H9 (cell line): Measurements from ENCODE around the gene PTPRN2. TPM values are rescaled to one million over a fixed set of nuclear protein-coding genes. Genes with fewer than 3 reads are reported as not detected.

Experiments
- DNase-seq: peaks from one replicate; pipeline ENCODE4 v3.0.0-alpha.2; 2017
- H2AFZ ChIP-seq: one replicate; pipeline ENCODE4 v1.6.1; 2013; ENCODE audit warnings: mild to moderate bottlenecking, low read length, control low read depth, moderate library complexity
- H2AK5ac ChIP-seq: 2 replicates; pipeline ENCODE4 v1.6.1; 2013; ENCODE audit warnings: low read length, control low read depth, mixed read lengths; ENCODE audit not compliant: insufficient read length
- H2BK120ac ChIP-seq: one replicate; pipeline ENCODE4 v1.6.1; 2013; ENCODE audit warnings: low read depth, mild to moderate bottlenecking, low read length, control low read depth, inconsistent platforms; ENCODE audit not compliant: poor library complexity, severe bottlenecking
- H2BK12ac ChIP-seq: 2 replicates; pipeline ENCODE4 v1.6.1; 2013; ENCODE audit warnings: low read length, control low read depth, mixed read lengths, low read depth; ENCODE audit not compliant: insufficient read length
- H2BK15ac ChIP-seq: 2 replicates; pipeline ENCODE4 v1.6.1; 2013; ENCODE audit warnings: low read depth, low read length, control low read depth
- H2BK20ac ChIP-seq: one replicate; pipeline ENCODE4 v1.6.1; 2013; ENCODE audit warnings: low read depth, mild to moderate bottlenecking, low read length, control low read depth, inconsistent platforms; ENCODE audit not compliant: poor library complexity, severe bottlenecking
- H2BK5ac ChIP-seq: 2 replicates; pipeline ENCODE4 v1.6.1; 2013; ENCODE audit warnings: low read length, control low read depth, mixed read lengths; ENCODE audit not compliant: insufficient read length
- H3K14ac ChIP-seq: 2 replicates; pipeline ENCODE4 v1.6.1; 2013; ENCODE audit warnings: low read length, control low read depth; ENCODE audit not compliant: insufficient read depth
- H3K18ac ChIP-seq: 2 replicates; pipeline ENCODE4 v1.6.1; 2013; ENCODE audit warnings: low read depth, mild to moderate bottlenecking, mixed read lengths, low read length, control low read depth; ENCODE audit not compliant: insufficient read length
- H3K23ac ChIP-seq: 2 replicates; pipeline ENCODE4 v1.6.1; 2013; ENCODE audit warnings: low read length, control low read depth, mixed read lengths, low read depth; ENCODE audit not compliant: insufficient read length
- H3K23me2 ChIP-seq: 2 replicates; pipeline ENCODE4 v1.6.1; 2013; ENCODE audit warnings: low read depth, mild to moderate bottlenecking, mixed read lengths, low read length, control low read depth; ENCODE audit not compliant: insufficient read length, poor library complexity, severe bottlenecking
- H3K27ac ChIP-seq: 2 replicates; pipeline ENCODE4 v1.5.1; 2013; ENCODE audit warnings: low read length, control low read depth, mixed read lengths, low read depth; ENCODE audit not compliant: insufficient read length
- H3K27me3 ChIP-seq: 2 replicates; pipeline ENCODE4 v1.6.1; 2013; ENCODE audit warnings: low read length, control low read depth, inconsistent platforms; ENCODE audit not compliant: insufficient read depth
- H3K4ac ChIP-seq: 2 replicates; pipeline ENCODE4 v1.6.1; 2013; ENCODE audit warnings: low read depth, mild to moderate bottlenecking, control low read depth, inconsistent platforms, low read length, moderate library complexity
- H3K4me1 ChIP-seq: 2 replicates; pipeline ENCODE4 v1.6.1; 2013; ENCODE audit warnings: low read length, control low read depth, inconsistent platforms; ENCODE audit not compliant: insufficient read depth
- H3K4me2 ChIP-seq: 2 replicates; pipeline ENCODE4 v1.6.1; 2013; ENCODE audit warnings: low read length, control low read depth, mixed read lengths; ENCODE audit not compliant: insufficient read length, insufficient read depth
- H3K56ac ChIP-seq: 2 replicates; pipeline ENCODE4 v1.6.1; 2013; ENCODE audit warnings: low read depth, mild to moderate bottlenecking, mixed read lengths, low read length, control low read depth; ENCODE audit not compliant: insufficient read length
- H3K79me1 ChIP-seq: 2 replicates; pipeline ENCODE4 v1.6.1; 2013; ENCODE audit warnings: low read depth, mild to moderate bottlenecking, moderate library complexity, low read length, control low read depth, inconsistent platforms; ENCODE audit not compliant: insufficient read depth, poor library complexity, severe bottlenecking
- H3K79me2 ChIP-seq: 2 replicates; pipeline ENCODE4 v1.6.1; 2013; ENCODE audit warnings: low read length, control low read depth, inconsistent platforms; ENCODE audit not compliant: insufficient read depth
- H3K9ac ChIP-seq: 2 replicates; pipeline ENCODE4 v1.6.1; 2013; ENCODE audit warnings: low read length, control low read depth, mixed read lengths; ENCODE audit not compliant: insufficient read length; ENCODE audit errors: extremely low read depth
- H3K9me3 ChIP-seq: one replicate; pipeline ENCODE4 v1.6.1; 2013; ENCODE audit warnings: low read depth, low read length, inconsistent platforms; ENCODE audit not compliant: control insufficient read depth
- H3T11ph ChIP-seq: one replicate; pipeline ENCODE4 v1.6.1; 2013; ENCODE audit warnings: mild to moderate bottlenecking, low read length, control low read depth, inconsistent platforms
- H4K20me1 ChIP-seq: one replicate; pipeline ENCODE4 v1.6.1; 2013; ENCODE audit not compliant: control insufficient read depth, insufficient read length, insufficient read depth
- H4K5ac ChIP-seq: 2 replicates; pipeline ENCODE4 v1.6.1; 2013; ENCODE audit warnings: low read depth, mild to moderate bottlenecking, mixed read lengths, low read length, control low read depth; ENCODE audit not compliant: insufficient read length
- H4K8ac ChIP-seq: replicated peaks from 2 replicates; pipeline ENCODE4 v1.6.1; 2013; ENCODE audit warnings: low read length, control low read depth, mixed read lengths, low read depth; ENCODE audit not compliant: insufficient read length
- H4K91ac ChIP-seq: 2 replicates; pipeline ENCODE4 v1.6.1; 2013; ENCODE audit warnings: low read depth, mild to moderate bottlenecking, moderate library complexity, mixed read lengths, low read length, control low read depth; ENCODE audit not compliant: insufficient read length
- H3K27ac Mint-ChIP-seq, 3 experiments: 2 replicates in 2 of 3; 3 replicates in 1 of 3; pipeline ENCODE4 v1.8.0; 2020 to 2021; ENCODE audit warnings: mixed read lengths in 3 of 3, mild to moderate bottlenecking in 1 of 3, moderate library complexity in 1 of 3
- H3K27me3 Mint-ChIP-seq: 2 replicates; pipeline ENCODE4 v1.8.0; 2021; ENCODE audit warnings: low read depth, mild to moderate bottlenecking, moderate library complexity, mixed read lengths
- H3K36me3 Mint-ChIP-seq, 3 experiments: 2 replicates in 2 of 3; 3 replicates in 1 of 3; pipeline ENCODE4 v1.8.0; 2020 to 2021; ENCODE audit warnings: low read depth in 3 of 3, mixed read lengths in 3 of 3; ENCODE audit not compliant: insufficient read depth in 1 of 3
- H3K4me1 Mint-ChIP-seq, 2 experiments: 2 replicates each; pipeline ENCODE4 v1.8.0; 2020; ENCODE audit warnings: mixed read lengths in 2 of 2
- H3K4me3 Mint-ChIP-seq, 2 experiments: 2 replicates in 1 of 2; 3 replicates in 1 of 2; pipeline ENCODE4 v1.8.0; 2020 to 2021; ENCODE audit warnings: mild to moderate bottlenecking in 2 of 2, mixed read lengths in 2 of 2, moderate library complexity in 1 of 2
- H3K9me3 Mint-ChIP-seq, 2 experiments: 2 replicates in 1 of 2; 3 replicates in 1 of 2; pipeline ENCODE4 v1.8.0; 2020; ENCODE audit warnings: mild to moderate bottlenecking in 2 of 2, mixed read lengths in 2 of 2, moderate library complexity in 1 of 2
- WGBS: extraction: QIAGEN DNeasy Blood & Tissue Kit; methylation state at CpG from one replicate; pipeline ENCODE4 v1.1.7; 2013; ENCODE audit warnings: missing lambda C conversion rate, low lambda C conversion rate, mixed read lengths; ENCODE audit not compliant: insufficient read length; ENCODE audit errors: extremely low coverage; 5-methylcytosine and 5-hydroxymethylcytosine counted together
- total RNA-seq: library from RNA; stranded (reverse); gene quantifications from 2 replicates; pipeline ENCODE4 v1.2.1, GENCODE V29; 2021
- TF ChIP-seq, protein P1 (sequence below): fragments of 200-600 bp; sonication (generic); conservative IDR thresholded peaks from 3 replicates; pipeline ENCODE4 v1.8.0; 2021; ENCODE audit warnings: antibody characterized with exemption, mild to moderate bottlenecking

The PTPRN2 gene
- total RNA-seq, 1 experiment from 2014 or later, result 5.2 TPM

DNA sequence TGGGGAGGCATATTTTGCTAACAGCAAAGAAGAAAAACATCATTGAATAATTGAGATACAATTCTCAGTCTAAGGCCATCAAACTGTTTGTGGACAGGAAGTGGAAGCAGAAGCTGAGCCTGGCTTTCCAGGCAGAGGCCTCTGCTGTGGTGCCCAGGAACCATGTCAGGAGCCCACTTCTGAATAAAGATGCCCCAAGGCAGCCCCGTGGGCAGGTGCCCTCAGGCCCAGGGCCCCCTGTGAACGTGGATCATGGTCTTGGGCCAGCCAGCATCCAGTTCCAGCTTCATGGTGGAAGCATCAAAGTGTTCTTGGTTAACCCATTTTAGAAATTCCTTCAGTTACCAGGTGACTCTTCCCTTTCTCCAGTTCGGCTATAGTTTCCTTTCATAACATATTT lies 346.8 kb downstream of the PTPRN2 start:
- Mint-ChIP-seq H3K27ac (no peak overlapping the region), H3K4me1 (peaks cover 5 to 7% of the 10 kb centered on the region in 2 experiments; a peak in 2 of 4 replicates), H3K27me3 (no peaks in the 10 kb centered on the region), H3K36me3 (no peaks in the 10 kb centered on the region), H3K9me3 (no peaks in the 10 kb centered on the region), H3K4me3 (no peak overlapping the region)
- no peaks in the 10 kb centered on the region for H4K20me1 ChIP-seq
- no peaks in the 10 kb centered on the region for H3K4me1 ChIP-seq
- H3K27me3 ChIP-seq, result no peaks in the 10 kb centered on the region
- no peak overlapping the region for H2BK5ac ChIP-seq
- no peak overlapping the region for H3K56ac ChIP-seq
- no peaks in the 10 kb centered on the region for H3K23me2 ChIP-seq
- no peaks in the 10 kb centered on the region for H3K79me2 ChIP-seq
- H2BK15ac ChIP-seq, result no peak overlapping the region
- H3K79me1 ChIP-seq, result no peaks in the 10 kb centered on the region
- H3K14ac ChIP-seq, result no peak overlapping the region
- no peak for DNase-seq
- no CpG with 5 or more reads among the region's 3 CpGs for WGBS
- no peak overlapping the region for H3K4me2 ChIP-seq
- no peak overlapping the region for H3K18ac ChIP-seq
- TF ChIP-seq, protein P1, sequence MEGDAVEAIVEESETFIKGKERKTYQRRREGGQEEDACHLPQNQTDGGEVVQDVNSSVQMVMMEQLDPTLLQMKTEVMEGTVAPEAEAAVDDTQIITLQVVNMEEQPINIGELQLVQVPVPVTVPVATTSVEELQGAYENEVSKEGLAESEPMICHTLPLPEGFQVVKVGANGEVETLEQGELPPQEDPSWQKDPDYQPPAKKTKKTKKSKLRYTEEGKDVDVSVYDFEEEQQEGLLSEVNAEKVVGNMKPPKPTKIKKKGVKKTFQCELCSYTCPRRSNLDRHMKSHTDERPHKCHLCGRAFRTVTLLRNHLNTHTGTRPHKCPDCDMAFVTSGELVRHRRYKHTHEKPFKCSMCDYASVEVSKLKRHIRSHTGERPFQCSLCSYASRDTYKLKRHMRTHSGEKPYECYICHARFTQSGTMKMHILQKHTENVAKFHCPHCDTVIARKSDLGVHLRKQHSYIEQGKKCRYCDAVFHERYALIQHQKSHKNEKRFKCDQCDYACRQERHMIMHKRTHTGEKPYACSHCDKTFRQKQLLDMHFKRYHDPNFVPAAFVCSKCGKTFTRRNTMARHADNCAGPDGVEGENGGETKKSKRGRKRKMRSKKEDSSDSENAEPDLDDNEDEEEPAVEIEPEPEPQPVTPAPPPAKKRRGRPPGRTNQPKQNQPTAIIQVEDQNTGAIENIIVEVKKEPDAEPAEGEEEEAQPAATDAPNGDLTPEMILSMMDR, result no peak
- H2BK120ac ChIP-seq, result no peak overlapping the region
- H2BK12ac ChIP-seq, result no peak overlapping the region
- H3K9ac ChIP-seq, result no peak overlapping the region
- no peak overlapping the region for H2AK5ac ChIP-seq
- H3K9me3 ChIP-seq, result no peaks in the 10 kb centered on the region
- H3K4ac ChIP-seq, result no peak overlapping the region
- H2BK20ac ChIP-seq, result no peak overlapping the region
- no peak overlapping the region for H4K8ac ChIP-seq
- no peak overlapping the region for H2AFZ ChIP-seq
- no peak overlapping the region for H4K5ac ChIP-seq
- no peak overlapping the region for H3K23ac ChIP-seq
- no peak overlapping the region for H4K91ac ChIP-seq
- H3K27ac ChIP-seq, result no peak overlapping the region
- no peak overlapping the region for H3T11ph ChIP-seq
